K562 (cell line): ENCODE measurements around the gene FAM167B. TPM values are rescaled to one million over a fixed set of nuclear protein-coding genes. Genes with fewer than 3 reads are reported as not detected.

Experiments
- ARID2 ChIP-seq: fragments of 450-650 bp; IDR thresholded peaks from 2 replicates; pipeline ENCODE4 v1.6.1; 2017; ENCODE audit warnings: antibody characterized with exemption, mild to moderate bottlenecking
- ATF7 ChIP-seq: fragments of 450-650 bp; IDR thresholded peaks from 2 replicates; pipeline ENCODE4 v1.7.1; 2014; ENCODE audit warnings: mild to moderate bottlenecking, moderate library complexity
- DNMT1 ChIP-seq: fragments of 450-650 bp; IDR thresholded peaks from 2 replicates; pipeline ENCODE4 v1.6.1; 2016; ENCODE audit warnings: antibody characterized with exemption, mild to moderate bottlenecking
- FOXK1 ChIP-seq: sonication (generic); formaldehyde crosslinking; IDR thresholded peaks from 2 replicates; pipeline ENCODE4 v1.8.0; 2022; ENCODE audit warnings: missing genetic modification reagents, mild to moderate bottlenecking, borderline replicate concordance
- PHB2 ChIP-seq: fragments of 450-650 bp; IDR thresholded peaks from 2 replicates; pipeline ENCODE4 v1.6.1; 2017; ENCODE audit warnings: low read depth
- SIRT6 ChIP-seq: IDR thresholded peaks from one replicate; pipeline ENCODE4 v1.6.1; 2012; ENCODE audit warnings: low read depth, mild to moderate bottlenecking, control low read depth, inconsistent platforms, low read length, moderate library complexity
- SP1 ChIP-seq: sonication (generic); formaldehyde crosslinking; IDR thresholded peaks from 2 replicates; pipeline ENCODE4 v1.8.1; 2022; ENCODE audit warnings: mild to moderate bottlenecking, missing genetic modification reagents
- SUPT5H ChIP-seq: fragments of 450-650 bp; IDR thresholded peaks from 2 replicates; pipeline ENCODE4 v1.6.1; 2016
- U2AF1 ChIP-seq: fragments of 200-400 bp; formaldehyde crosslinking; optimal IDR thresholded peaks from 2 replicates; pipeline ENCODE3; 2017; ENCODE audit warnings: mild to moderate bottlenecking, low read depth, low read length, moderate library complexity
- ZNF134 ChIP-seq: fragments of 250-450 bp; sonication (Bioruptor Pico); conservative IDR thresholded peaks from 2 replicates; pipeline ENCODE4 v1.4.0; 2020
- ZNF253 ChIP-seq: fragments of 250-450 bp; sonication (Bioruptor Pico); conservative IDR thresholded peaks from 2 replicates; pipeline ENCODE4 v1.6.1; 2021; ENCODE audit warnings: mild to moderate bottlenecking
- ZNF263 ChIP-seq: sonication (generic); formaldehyde crosslinking; IDR thresholded peaks from 2 replicates; pipeline ENCODE4 v1.8.0; 2022; ENCODE audit warnings: mild to moderate bottlenecking, missing genetic modification reagents, borderline replicate concordance
- ZNF354B ChIP-seq: fragments of 250-450 bp; sonication (Bioruptor Pico); IDR thresholded peaks from 2 replicates; pipeline ENCODE4 v1.4.0; 2020
- polyA plus RNA-seq, 8 experiments: library from polyadenylated mRNA; depleted of rRNA in 4 of 8; stranded (reverse) in 5 of 8; unstranded in 3 of 8; fragments of >200 nt; fragmentation: Nextera tagmentation in 2 of 8; fragmentation: Illumina TruSeq in 1 of 8; extraction: Ambion mirVana in 2 of 8; extraction: Trizol in 1 of 8; gene quantifications; 2 replicates each; pipeline versions ENCODE4 v1.2.1 to v1.2.3, GENCODE V29; 2011 to 2014; ENCODE audit warnings: inconsistent platforms in 1 of 8, missing spikeins in 1 of 8
- total RNA-seq, 7 experiments: library from RNA; depleted of rRNA in 6 of 7; stranded (reverse); fragments of >200 nt in 6 of 7; fragmentation: Illumina TruSeq in 2 of 7; extraction: Trizol in 2 of 7; gene quantifications; 2 replicates each; pipeline versions ENCODE4 v1.2.1 to v1.2.3, GENCODE V29; 2011 to 2021; ENCODE audit warnings: low replicate concordance in 1 of 7
- TF ChIP-seq, protein P1 (sequence below): sonication (generic); formaldehyde crosslinking; IDR thresholded peaks from 2 replicates; pipeline ENCODE4 v1.8.1; 2023; ENCODE audit warnings: missing genetic modification reagents, mild to moderate bottlenecking, borderline replicate concordance
- TF ChIP-seq, protein P2 (sequence below), 3 experiments: IDR thresholded peaks in 2 of 3; conservative IDR thresholded peaks in 1 of 3; 2 replicates each; pipeline ENCODE4 v1.5.1; 2011 to 2012; ENCODE audit warnings: low read length in 3 of 3, mild to moderate bottlenecking in 3 of 3, control low read depth in 2 of 3, improper control_type of control experiment in 1 of 3, inconsistent platforms in 1 of 3, low read depth in 1 of 3, mixed read lengths in 1 of 3, moderate library complexity in 1 of 3; ENCODE audit not compliant: insufficient read depth in 2 of 3
- TF ChIP-seq, protein P3 (sequence below): fragments of 250-450 bp; sonication (Bioruptor Pico); IDR thresholded peaks from 2 replicates; pipeline ENCODE4 v1.6.1; 2021; ENCODE audit warnings: mild to moderate bottlenecking
- TF ChIP-seq, protein P4 (sequence below): fragments of 250-450 bp; sonication (Bioruptor Pico); IDR thresholded peaks from 2 replicates; pipeline ENCODE4 v1.9.0; 2021; ENCODE audit warnings: mild to moderate bottlenecking
- TF ChIP-seq, protein P5 (sequence below), 2 experiments: fragments of 450-650 bp in 1 of 2; sonication (generic) in 1 of 2; formaldehyde crosslinking; conservative IDR thresholded peaks; 2 replicates each; pipeline versions ENCODE4 v1.4.0 to v1.8.1; 2020 to 2022; ENCODE audit warnings: mild to moderate bottlenecking in 1 of 2, missing genetic modification reagents in 1 of 2
- TF ChIP-seq, protein P6 (sequence below): fragments of 450-650 bp; IDR thresholded peaks from 2 replicates; pipeline ENCODE4 v1.6.1; 2017; ENCODE audit warnings: mild to moderate bottlenecking, moderate library complexity

The FAM167B gene
- total and polyA plus RNA-seq, 9 of the 15 experiments (the other 6 are each of a cell fraction or from before 2014, with no cell fraction given), result not detected

DNA sequence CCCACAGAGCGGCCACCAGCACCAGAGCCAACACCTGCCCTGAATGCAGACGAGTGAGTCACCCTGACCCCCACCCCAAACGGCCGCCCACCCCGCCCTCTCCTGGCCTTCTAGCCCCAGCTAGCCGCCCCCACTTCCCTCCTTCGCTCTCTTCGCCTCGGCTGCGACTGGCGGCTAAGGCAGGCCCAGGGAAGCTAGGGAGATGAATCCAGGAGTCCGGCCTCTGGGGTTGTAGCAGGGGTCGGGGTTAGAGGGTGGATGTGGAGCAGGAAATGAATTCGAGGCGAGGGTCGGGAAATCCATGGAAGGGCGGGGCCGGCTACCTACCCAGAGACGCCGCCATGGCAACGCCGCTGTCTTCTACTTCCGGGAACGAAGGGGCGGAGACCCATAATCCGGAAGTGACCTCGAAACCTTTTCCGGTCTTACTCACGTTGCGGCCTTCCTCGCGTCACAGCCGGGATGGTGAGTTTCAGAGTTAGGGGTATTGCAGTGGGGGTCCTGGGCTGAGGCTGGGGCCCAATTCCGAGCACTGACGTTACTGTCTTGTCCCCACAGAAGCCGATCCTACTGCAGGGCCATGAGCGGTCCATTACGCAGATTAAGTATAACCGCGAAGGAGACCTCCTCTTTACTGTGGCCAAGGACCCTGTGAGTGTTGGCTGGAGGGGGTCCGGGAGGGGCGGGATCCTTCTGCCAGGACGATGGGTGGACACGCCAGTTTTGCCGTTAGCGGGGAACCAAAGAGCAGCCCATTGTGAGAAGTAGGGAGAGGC, 24.9 kb upstream of the FAM167B start, which contains the start of the genes EIF3I and TMEM234 (continued):
- TF ChIP-seq, protein P1, sequence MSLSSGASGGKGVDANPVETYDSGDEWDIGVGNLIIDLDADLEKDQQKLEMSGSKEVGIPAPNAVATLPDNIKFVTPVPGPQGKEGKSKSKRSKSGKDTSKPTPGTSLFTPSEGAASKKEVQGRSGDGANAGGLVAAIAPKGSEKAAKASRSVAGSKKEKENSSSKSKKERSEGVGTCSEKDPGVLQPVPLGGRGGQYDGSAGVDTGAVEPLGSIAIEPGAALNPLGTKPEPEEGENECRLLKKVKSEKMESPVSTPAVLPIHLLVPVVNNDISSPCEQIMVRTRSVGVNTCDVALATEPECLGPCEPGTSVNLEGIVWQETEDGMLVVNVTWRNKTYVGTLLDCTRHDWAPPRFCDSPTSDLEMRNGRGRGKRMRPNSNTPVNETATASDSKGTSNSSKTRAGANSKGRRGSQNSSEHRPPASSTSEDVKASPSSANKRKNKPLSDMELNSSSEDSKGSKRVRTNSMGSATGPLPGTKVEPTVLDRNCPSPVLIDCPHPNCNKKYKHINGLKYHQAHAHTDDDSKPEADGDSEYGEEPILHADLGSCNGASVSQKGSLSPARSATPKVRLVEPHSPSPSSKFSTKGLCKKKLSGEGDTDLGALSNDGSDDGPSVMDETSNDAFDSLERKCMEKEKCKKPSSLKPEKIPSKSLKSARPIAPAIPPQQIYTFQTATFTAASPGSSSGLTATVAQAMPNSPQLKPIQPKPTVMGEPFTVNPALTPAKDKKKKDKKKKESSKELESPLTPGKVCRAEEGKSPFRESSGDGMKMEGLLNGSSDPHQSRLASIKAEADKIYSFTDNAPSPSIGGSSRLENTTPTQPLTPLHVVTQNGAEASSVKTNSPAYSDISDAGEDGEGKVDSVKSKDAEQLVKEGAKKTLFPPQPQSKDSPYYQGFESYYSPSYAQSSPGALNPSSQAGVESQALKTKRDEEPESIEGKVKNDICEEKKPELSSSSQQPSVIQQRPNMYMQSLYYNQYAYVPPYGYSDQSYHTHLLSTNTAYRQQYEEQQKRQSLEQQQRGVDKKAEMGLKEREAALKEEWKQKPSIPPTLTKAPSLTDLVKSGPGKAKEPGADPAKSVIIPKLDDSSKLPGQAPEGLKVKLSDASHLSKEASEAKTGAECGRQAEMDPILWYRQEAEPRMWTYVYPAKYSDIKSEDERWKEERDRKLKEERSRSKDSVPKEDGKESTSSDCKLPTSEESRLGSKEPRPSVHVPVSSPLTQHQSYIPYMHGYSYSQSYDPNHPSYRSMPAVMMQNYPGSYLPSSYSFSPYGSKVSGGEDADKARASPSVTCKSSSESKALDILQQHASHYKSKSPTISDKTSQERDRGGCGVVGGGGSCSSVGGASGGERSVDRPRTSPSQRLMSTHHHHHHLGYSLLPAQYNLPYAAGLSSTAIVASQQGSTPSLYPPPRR, result peak; percentile 61; the same call in 1 of the 2 replicates
- peak; percentile 87 for TF ChIP-seq ATF7
- TF ChIP-seq PHB2, result no peak
- TF ChIP-seq, protein P2, sequence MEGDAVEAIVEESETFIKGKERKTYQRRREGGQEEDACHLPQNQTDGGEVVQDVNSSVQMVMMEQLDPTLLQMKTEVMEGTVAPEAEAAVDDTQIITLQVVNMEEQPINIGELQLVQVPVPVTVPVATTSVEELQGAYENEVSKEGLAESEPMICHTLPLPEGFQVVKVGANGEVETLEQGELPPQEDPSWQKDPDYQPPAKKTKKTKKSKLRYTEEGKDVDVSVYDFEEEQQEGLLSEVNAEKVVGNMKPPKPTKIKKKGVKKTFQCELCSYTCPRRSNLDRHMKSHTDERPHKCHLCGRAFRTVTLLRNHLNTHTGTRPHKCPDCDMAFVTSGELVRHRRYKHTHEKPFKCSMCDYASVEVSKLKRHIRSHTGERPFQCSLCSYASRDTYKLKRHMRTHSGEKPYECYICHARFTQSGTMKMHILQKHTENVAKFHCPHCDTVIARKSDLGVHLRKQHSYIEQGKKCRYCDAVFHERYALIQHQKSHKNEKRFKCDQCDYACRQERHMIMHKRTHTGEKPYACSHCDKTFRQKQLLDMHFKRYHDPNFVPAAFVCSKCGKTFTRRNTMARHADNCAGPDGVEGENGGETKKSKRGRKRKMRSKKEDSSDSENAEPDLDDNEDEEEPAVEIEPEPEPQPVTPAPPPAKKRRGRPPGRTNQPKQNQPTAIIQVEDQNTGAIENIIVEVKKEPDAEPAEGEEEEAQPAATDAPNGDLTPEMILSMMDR (IDR thresholded peaks at IDR 0.05 in 2 of 3, conservative IDR thresholded peaks at IDR 0.05 in 1 of 3; ENCODE audit: insufficient read depth in 2 of 3, low read depth in 1 of 3, low read length in 3 of 3), result no peak
- TF ChIP-seq ZNF354B, result no peak
- no peak for TF ChIP-seq ARID2
- TF ChIP-seq U2AF1, result no peak
- peak; percentile 89 for TF ChIP-seq SP1 (CRISPR knock-in tag)
- no peak for TF ChIP-seq SIRT6
- no peak for TF ChIP-seq ZNF263 (CRISPR knock-in tag)
- peak; percentile 96 for TF ChIP-seq SUPT5H
- TF ChIP-seq DNMT1, result no peak
- TF ChIP-seq FOXK1 (CRISPR knock-in tag), result no peak
- TF ChIP-seq, protein P3, sequence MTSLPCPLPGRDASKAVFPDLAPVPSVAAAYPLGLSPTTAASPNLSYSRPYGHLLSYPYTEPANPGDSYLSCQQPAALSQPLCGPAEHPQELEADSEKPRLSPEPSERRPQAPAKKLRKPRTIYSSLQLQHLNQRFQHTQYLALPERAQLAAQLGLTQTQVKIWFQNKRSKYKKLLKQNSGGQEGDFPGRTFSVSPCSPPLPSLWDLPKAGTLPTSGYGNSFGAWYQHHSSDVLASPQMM, result no peak
- TF ChIP-seq ZNF253 (CRISPR knock-in tag), result no peak
- TF ChIP-seq, protein P4, sequence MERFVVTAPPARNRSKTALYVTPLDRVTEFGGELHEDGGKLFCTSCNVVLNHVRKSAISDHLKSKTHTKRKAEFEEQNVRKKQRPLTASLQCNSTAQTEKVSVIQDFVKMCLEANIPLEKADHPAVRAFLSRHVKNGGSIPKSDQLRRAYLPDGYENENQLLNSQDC, result no peak
- no peak for TF ChIP-seq ZNF134 (CRISPR knock-in tag)
- TF ChIP-seq, protein P5, sequence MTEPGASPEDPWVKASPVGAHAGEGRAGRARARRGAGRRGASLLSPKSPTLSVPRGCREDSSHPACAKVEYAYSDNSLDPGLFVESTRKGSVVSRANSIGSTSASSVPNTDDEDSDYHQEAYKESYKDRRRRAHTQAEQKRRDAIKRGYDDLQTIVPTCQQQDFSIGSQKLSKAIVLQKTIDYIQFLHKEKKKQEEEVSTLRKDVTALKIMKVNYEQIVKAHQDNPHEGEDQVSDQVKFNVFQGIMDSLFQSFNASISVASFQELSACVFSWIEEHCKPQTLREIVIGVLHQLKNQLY (CRISPR knock-in tag; conservative IDR thresholded peaks at IDR 0.05), result no peak
- TF ChIP-seq, protein P6, sequence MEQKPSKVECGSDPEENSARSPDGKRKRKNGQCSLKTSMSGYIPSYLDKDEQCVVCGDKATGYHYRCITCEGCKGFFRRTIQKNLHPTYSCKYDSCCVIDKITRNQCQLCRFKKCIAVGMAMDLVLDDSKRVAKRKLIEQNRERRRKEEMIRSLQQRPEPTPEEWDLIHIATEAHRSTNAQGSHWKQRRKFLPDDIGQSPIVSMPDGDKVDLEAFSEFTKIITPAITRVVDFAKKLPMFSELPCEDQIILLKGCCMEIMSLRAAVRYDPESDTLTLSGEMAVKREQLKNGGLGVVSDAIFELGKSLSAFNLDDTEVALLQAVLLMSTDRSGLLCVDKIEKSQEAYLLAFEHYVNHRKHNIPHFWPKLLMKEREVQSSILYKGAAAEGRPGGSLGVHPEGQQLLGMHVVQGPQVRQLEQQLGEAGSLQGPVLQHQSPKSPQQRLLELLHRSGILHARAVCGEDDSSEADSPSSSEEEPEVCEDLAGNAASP, result no peak
